HG03558 (cell line): ENCODE results near the gene GALNT7.

ENCODE experiments used
- ATAC-seq: cut with Tn5 transposase; IDR thresholded peaks from one replicate; pipeline ENCODE4 v1.9.1; 2021; ENCODE audit warnings: moderate number of reproducible peaks; ENCODE audit not compliant: unreplicated experiment; ENCODE audit errors: extremely low read depth

The GALNT7 gene

DNA sequence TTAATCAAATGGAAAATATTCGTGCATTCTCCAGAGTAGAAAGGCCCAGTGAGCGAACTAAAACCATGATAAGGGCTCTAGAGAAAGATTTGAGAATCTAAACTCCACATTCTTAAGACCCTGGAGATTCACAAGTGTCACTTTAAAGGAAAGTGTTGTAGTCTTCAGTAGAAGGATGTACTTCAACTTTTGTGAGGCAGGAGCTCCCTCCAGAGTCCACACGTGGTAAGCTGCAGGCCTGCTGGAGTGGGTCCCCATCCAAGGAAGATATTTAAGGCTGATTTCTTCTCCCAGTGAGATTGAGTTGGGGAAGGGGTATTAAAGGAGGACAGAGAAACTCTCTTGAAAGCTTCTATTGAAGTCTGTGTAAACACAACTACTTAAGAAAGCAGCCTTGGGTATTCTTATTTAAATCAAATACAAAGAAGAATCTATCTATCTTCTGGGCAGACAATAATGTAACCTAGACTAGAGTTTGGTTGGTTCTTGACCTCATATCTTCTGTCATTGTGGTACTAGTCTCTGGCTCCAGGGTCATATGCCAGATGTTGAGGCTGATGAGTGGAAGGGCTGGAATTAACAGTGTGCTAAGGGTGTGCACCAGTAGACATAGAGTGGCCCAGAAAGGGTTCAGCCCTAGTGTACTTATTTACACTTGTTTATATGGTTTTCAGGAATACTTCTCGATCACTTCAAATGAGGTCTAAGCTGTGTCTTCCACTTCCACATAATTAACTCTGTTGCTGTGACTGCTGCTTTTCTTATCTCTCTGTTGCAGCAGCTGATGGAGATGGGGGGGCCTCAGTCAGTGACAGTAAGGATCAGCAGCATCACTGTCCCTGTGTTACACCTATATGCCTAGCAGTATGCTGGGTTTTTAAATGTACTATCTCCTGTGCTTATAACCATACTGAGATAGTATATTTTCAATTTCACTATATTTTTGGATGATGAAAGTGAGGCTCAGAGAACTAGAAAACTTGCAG is 89.4 kb downstream of the GALNT7 start:
- peak; percentile 69 for ATAC-seq

DNA sequence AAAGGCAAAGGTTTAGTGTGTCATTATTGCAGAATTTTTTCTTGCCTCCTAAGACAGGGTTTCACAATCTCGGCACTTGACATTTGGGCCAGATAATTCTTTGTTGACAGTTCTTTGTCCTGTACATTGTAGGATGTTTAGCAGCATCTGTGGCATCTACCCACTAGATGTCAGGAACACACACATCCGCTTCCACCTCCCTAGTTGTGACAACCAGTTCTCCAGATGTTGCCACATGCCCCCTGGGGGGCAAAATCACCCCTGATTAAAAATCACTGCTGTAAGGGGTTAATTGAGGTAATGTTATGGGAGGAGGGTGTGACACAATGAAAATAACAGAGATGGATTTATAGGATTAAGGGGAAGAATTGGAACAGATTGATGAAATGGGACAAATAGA is 90.3 kb downstream of the GALNT7 start:
- ATAC-seq: no peak

GRCh38 chr4:173259310-173259709 is 90.7 kb downstream of the GALNT7 start:
- no peak for ATAC-seq

- no peak for ATAC-seq
These were observed 92.4 kb downstream of the GALNT7 start for GRCh38 chr4:173261052-173261451.

DNA sequence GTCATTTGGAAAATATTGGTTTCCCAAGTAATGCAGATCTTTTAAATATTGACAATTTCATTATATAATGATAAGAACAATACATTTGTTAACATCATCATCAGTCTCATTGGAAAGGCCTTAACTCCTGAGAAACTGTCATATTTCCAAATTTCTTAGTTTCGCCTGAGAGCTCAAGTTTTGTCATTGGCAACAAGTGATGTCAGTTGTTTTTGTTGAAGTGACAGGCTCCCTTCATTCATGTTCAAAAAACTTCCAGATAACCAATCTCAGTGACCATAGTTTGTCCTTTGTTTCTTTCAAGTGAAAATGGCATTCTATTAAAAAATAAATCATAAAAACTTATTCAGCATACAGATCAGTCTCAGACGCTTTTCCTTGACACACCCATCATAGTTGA is 93.8 kb downstream of the GALNT7 start:
- ATAC-seq: no peak

DNA sequence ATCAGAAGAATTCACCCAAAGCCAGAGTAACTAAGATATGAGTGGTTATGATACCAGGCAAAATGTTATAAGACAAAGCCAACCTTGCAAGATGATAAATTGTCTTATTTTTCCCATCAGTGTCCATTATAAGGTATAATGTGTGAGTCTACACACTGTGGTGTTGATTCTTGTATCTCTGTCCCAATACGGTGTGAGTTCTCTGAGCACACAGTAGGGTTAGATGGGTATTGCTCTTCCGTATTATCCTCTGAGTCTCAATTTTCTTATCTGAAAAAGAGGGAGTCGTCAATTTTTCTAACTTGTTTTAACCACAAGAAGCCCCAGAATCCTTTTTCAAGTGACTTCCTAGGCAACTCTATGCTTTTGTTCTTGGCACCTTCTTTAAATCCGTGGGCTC is 95.6 kb downstream of the GALNT7 start:
- peak; percentile 2 for ATAC-seq

- peak; percentile 83 for ATAC-seq
These were observed 96.1 kb downstream of the GALNT7 start for GRCh38 chr4:173264684-173265185.

- ATAC-seq: no peak
These were observed 97.1 kb downstream of the GALNT7 start for GRCh38 chr4:173265751-173266150.

DNA sequence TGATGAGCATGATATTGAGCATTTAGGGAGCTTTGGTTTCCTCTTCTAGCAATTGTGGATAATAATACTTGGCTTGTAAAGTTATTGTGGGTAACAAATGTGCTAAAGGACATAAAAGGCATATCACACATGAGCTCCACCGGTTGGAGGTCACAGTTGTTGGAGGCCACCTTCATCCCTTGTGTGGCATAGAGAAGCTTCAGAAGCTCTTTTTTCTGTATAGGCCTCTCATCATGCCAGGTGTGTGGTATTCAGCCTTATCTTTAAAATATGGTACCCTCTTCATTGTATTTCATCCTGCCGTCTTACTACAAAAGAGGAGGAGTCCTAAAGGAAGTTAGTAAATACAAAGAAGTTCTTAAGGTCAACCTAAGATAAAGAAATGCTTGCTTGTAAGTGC is 99.1 kb downstream of the GALNT7 start:
- ATAC-seq: no peak

GRCh38 chr4:173269280-173269679 is 100.7 kb downstream of the GALNT7 start:
- ATAC-seq: no peak

DNA sequence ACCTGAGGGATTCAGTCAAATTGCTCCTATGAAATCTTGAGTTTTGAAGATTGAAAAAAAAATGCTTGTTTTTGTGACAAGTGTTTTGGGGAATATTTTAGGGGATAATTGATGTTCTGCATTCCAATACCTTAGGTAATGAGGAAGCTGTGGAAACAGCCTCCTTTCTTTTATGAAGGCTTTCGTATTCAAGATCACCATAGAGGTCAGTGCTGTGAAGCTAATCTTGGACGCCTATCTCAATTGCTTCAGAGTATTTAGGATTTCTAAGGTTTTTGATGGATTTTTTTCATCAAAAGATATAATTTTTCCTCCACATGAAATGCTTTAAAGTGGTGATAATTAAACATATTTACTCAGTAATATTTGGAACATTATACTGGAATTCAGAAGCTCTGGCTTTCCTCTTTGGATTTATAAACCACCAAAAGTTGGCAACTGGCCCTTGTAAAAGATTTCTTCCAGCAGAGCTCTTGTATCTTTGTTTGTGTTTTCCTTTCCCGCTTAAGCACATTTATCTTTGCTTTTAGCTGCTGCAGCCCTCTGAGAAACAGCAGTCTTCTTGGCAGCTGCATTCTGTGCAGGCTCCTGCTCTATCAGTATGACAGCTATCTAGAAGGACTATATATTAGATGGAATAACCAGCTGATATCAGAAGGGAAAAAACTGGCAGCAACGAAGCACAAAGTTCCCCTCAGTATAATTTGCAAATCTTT is 101.9 kb downstream of the GALNT7 start:
- no peak for ATAC-seq

DNA sequence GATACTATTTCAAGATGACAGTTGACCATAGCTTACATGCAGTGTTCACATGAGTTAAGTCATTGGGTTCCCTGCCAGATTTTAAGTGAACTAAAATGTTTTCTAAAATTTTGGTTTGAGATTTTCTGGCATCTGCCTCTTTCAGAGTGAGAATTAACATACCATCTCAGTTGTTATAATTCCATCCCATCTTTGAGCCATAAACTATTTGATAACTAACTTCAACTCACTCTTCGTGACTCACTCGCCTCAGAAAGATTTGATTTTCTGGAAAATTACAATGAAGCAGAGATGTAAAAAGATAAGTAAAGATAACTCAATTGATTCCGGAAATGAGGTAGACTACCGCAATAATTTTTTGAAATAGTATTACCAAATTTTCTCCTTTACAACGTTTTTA is 103.7 kb downstream of the GALNT7 start:
- ATAC-seq: no peak

DNA sequence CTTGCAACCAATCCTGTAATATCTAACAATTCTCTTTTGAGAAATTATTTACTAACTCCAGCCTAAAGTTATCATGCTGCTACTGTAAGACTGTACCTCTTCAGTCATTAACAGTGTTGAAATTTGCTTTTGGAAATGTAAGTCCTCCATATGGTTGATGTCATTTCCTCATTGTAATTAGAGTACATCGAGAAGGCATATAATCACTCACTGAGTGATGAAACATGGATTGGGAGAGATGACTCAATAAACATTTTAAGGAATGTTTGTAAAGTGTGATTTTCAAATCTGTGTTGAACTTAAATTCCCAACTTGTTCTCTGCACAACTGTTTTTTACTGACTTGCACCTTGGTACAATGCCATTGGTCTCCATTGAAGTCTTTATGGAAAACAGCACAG is 104.4 kb downstream of the GALNT7 start:
- no peak for ATAC-seq

DNA sequence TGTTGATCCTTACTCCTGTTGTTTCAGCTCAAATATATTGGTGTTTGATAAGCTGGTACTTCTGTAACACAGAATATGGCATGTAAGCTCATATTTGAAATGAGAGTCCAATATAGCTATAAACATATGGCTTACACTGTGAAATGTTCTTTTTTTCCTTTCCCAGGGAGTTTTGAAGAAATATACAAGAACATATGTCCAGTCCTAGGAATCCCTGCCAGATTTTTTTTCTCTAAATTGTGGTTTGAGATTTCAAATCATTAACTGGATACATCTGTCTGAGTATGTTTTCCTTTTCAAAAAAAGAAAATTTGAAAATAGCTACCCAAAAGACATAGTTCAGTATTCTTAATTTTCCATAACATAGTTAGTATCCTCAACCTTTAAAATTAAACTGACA is 105.3 kb downstream of the GALNT7 start:
- ATAC-seq: no peak

DNA sequence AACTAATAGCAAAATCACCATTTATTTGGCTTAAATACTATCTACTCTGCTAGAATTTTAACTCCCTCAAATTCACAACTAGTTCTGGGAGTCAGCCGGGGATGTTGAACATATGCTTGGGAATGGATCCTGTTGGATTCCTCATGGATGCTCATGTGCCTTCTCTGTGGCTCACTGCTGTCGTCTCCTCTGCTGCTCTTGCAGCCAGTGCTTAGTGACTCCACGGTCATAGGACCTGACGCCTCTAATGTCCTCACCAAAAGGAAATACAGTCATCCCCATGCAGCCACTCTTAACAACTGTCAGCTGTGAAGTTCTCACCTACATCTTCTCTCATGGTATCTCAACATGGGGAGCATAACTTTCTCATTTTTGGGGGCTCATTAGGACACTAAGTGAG is 106.1 kb downstream of the GALNT7 start:
- ATAC-seq: no peak

DNA sequence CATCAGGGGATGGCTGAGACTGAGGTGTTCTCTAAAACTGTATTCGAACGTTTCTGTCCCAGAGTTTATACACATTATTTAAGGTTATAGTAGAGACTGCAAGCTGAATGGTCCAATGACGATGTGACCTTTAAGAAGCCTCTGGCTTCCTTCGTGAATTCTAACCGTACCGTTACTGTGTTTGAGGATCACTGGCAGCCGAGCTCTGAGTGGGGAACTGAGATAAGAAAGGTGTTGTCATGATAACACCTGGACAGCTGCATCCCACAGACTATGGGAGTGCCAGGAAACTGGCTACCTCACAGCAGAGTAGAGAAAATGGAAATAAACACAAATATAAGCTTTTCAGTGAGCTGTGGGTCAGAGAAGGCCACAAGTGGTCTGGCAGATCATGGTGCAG is 106.5 kb downstream of the GALNT7 start:
- no peak for ATAC-seq

DNA sequence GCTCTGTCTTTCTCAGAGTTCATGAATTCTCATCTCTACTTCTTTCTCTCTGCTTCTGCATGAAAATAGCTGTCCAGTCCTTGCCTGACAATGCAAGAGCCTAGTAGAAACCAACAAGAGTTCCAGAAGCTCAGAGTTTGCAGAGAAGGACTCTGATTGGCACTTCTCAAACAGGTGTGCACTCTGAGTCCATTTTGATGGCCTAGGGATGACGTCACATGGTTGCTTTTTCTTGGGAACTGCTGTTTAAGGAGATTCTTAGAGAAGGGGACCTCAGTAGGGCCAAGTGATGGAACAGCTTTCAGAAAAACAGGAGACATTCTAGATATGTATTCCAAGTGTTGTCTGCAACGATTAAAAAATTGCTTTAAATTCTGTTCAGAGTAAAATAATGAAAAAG is 108.7 kb downstream of the GALNT7 start:
- no peak for ATAC-seq

GRCh38 chr4:173280998-173281397 is 112.4 kb downstream of the GALNT7 start:
- ATAC-seq: no peak

GRCh38 chr4:173281406-173282255 is 113.0 kb downstream of the GALNT7 start:
- ATAC-seq: no peak

DNA sequence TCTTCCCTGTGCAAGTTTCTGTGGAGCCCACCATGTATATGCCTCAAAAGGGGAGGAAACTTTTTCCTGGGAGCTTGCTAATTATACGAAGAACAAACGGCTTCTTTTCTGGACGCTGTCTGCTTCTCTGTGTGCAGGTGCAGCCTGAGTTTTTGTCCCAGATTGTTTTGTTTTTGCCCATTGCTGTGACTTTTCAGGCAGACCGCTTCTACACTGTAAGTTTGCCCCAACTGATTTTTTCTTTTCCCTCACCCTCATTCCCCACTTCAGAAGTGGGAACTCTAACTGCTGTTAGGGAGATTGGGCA is 113.6 kb downstream of the GALNT7 start:
- no peak for ATAC-seq

GRCh38 chr4:173282626-173283025 is 114.0 kb downstream of the GALNT7 start:
- no peak for ATAC-seq
